Putamen (tissue), 1 donor: ENCODE results near the gene BCDIN3D.
A peak's percentile ranks its signal among the peaks of the same experiment; 100 is the strongest.
"Not testable (repeated sequence)": the region's sequence is repeated elsewhere in the genome, so short reads cannot be mapped to it uniquely, and the experiment has no call there.

Experiments
- DNase-seq: peaks from one replicate; pipeline ENCODE4 v3.0.0-alpha.2; 2016; ENCODE audit warnings: low spot score

BCDIN3D gene

DNA sequence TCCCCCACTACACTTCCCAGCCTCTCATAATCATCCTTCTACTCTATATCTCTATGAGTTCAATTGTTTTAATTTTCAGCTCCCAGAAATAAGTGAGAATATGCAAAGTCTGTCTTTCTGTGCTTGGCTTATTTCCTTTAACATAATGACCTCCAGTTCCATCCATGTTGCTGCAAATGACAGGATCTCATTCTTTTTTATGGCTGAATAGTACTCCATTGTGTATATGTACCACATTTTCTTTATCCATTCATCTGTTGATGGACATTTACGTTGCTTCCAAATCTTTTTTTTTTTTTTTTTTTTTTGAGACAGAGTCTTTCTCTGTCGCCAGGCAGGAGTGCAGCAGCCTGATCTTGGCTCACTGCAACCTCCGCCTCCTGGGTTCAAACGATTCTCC, 13.0 kb upstream of the BCDIN3D start:
- DNase-seq: not testable (repeated sequence)

DNA sequence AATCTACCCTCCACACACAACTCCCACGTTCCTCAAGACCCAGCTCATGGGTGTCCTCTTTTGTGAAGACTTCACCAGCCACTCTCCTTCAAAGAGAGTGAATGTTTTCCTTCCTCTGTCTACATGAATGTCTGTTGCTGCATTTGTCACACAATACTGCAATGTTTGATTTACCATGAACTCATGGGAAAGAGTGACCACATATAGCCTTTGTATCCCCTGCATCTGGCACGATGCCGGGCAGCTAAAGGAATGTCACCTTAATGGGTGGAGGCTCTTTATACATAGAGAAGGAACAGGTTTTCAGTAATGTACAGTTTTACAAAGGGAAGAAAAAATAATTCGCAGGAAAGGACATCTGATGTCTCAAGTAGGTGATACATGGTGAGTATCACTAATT, 12.1 kb upstream of the BCDIN3D start:
- no peak for DNase-seq

GRCh38 chr12:49853671-49854070, 10.8 kb upstream of the BCDIN3D start:
- no peak for DNase-seq

GRCh38 chr12:49847161-49847560, 4.3 kb upstream of the BCDIN3D start:
- DNase-seq: no peak

- no peak for DNase-seq
These were observed 3.1 kb upstream of the BCDIN3D start for GRCh38 chr12:49846032-49846431.

GRCh38 chr12:49843876-49844437, 1.1 kb upstream of the BCDIN3D start:
- DNase-seq: no peak

GRCh38 chr12:49843411-49843810, 505 bp upstream of the BCDIN3D start:
- no peak for DNase-seq

- DNase-seq: no peak
These were observed 3.8 kb downstream of the BCDIN3D start for GRCh38 chr12:49838973-49839633.

- no peak for DNase-seq
These were observed 10.0 kb downstream of the BCDIN3D start for GRCh38 chr12:49832836-49833421.

GRCh38 chr12:49831717-49832116, 11.2 kb downstream of the BCDIN3D start:
- DNase-seq: no peak

GRCh38 chr12:49828133-49829091, 14.5 kb downstream of the BCDIN3D start, which contains the start of gene NCKAP5L:
TSS of gene NCKAP5L (minus strand) at chr12:49828413. CDS start at chr12:49804044, 24,369 bp downstream.
- DNase-seq: peak; percentile 95

DNA sequence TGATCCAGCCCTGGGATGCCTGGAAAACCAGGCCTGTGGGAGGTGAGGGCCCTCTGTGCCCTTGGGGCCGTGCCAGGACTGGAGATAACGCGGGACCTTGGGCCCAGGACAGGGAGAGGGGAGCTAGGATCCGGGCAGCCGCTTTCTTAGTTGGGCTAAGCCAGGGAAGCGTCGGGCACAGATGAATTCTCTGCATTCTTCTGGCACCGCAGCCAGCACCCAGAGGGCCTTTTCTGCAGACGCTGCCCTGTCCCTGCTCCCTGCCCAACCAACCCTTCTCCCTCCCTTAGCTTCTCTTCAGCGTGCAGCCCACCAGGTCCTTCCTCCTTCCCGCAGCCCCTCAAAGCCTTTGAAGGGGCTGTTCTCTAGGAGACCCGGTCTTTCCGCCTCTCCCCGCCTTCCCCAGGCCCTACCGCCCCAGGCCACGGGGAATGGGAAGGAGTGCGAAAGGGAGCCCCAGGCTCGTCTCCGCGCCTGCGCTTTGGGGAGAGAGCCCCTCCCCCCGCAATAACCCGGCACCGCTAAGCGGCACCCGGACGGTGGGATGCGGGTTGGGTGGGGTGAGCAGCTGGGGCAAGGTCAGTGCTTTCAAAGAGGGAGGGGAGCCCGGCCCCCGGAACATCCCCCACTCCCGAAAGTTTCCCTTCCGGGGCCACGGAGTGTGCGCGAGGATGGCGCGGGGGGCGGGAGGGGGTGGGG, 15.4 kb downstream of the BCDIN3D start:
- DNase-seq: peak; percentile 74

DNA sequence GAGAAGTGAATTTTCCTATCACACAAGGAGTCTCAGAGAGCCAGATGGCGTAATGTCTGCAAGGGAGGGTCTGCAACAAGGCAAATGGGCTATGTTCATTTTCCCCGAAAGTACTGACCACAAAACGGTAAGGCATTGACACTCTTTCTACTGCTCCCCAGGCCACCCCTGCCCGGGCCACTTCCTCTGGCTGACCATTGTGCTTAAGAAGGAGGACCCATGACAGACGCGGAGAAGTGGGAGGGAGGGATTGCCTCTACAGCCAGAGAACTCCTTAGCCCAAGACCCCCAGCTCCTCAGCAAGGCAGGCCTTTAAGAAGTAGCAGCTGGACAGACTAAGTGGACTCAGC, 15.9 kb downstream of the BCDIN3D start:
- DNase-seq: no peak

- no peak for DNase-seq
These were observed 16.9 kb downstream of the BCDIN3D start for GRCh38 chr12:49825971-49826421.

GRCh38 chr12:49825360-49825970, 17.4 kb downstream of the BCDIN3D start:
- DNase-seq: no peak

DNA sequence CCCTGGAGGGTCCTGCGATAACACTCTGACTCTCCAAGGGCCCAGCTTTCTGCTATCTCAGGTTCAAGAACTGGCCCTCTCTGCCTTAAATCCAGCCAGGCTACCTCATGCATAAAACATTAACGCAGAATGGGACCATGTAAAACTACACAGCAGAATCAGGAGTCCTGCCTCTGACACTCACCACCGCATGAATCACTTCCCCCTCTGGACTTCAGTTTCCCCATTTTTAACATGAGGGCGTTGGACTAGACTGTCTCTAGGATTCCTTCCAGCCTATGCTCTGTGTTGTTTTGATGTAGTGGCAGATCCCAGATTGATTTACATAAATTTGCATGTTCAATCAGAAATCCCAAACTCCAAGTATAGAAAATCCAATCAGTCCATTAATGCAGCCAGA, 18.0 kb downstream of the BCDIN3D start:
- no peak for DNase-seq

DNA sequence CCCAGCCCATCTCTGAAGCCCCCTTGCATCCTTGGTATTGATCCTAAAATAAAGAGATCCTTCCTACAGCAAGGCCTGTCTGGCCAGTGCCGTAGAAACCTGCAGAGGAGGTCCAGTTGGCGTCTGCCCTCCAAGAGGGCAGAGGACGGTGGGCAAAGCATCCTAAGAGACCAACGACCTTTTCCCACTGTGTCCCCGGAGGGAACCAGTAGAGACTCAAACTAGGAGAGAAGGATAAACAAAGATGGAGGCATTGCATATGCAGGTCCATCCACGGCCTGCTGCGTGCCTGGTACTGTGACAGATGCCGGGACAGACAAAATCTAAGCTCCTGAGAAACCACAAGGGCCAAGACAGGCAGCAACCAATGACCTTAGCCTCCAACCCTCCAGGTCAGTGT, 18.5 kb downstream of the BCDIN3D start:
- no peak for DNase-seq

GRCh38 chr12:49823951-49824350, 19.0 kb downstream of the BCDIN3D start:
- no peak for DNase-seq

GRCh38 chr12:49823350-49823749, 19.6 kb downstream of the BCDIN3D start:
- no peak for DNase-seq

DNA sequence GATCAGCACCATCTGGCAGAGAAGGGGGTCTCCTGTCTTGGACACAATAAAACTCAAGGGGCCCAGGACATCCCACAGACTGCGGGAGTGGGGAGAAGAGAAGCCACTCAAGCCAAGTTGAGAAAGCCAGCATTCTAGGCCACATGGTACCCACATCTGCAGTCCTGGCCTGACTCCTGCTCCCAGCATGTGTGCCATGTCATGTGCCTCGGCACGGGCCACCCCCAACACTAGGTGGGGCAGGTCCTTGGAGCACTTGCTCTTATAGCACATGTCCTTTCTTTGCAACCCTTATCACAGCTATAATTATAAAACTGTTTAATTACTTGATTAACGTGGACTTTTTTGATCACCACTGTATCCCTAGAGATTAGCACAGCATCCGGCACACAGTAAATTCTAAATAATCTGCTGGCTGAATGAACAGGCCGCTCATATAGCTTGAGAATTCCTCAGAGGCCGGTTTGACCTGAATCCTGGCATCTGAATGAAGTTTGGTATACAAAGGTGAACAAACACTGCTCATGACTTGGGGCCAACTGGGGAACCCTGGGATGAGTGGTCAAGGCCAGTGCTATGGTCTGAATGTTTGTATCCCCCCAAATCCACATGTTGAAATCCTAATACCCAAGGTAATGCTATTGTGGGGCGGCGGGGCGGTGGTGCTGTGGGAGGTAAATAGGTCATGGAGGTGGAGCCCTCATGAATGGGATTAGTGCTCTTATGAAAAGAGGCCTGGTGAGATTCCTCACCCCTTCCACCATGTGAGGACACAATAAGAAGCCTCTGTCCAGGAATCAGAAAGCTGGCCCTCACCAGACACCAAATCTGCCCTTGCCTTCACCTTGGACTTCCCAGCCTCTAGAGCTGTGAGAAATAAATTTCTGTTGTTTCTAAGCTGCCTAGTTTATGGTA, 21.3 kb downstream of the BCDIN3D start:
- DNase-seq: no peak
